ENCODE data around the gene KRT86. TPM values are rescaled to one million over a fixed set of nuclear protein-coding genes. Genes with fewer than 3 reads are reported as not detected.

The KRT86 gene
- polyA plus RNA-seq, 1 of the 3 experiments (the other 2 are of a cell fraction), result 0.56 TPM

GRCh38 chr12:52333321-52333720 is 58.9 kb downstream of the KRT86 start (continued):
- TF ChIP-seq ELF1 (IDR thresholded peaks at IDR 0.05) (no peak), FOXM1 (IDR thresholded peaks at IDR 0.05; ENCODE audit: low read depth) (no peak)

- H3K36me3 ChIP-seq (replicated peaks in 1 of 2; ENCODE audit: control insufficient read depth in 1 of 2, insufficient read depth in 2 of 2, low read length in 1 of 2), result no peaks in the 10 kb centered on the region
- H3K27ac ChIP-seq (ENCODE audit: low read depth in 2 of 2, low read length in 1 of 2), result no peak overlapping the region
- H3K4me2 ChIP-seq, result no peak overlapping the region
- H3K9ac ChIP-seq, result no peak overlapping the region
- no peak for DNase-seq
- no peak overlapping the region for H2AFZ ChIP-seq (ENCODE audit: low read depth)
- ChIA-PET POLR2A (no interaction called here), CTCF (interaction anchor here (0.6 to 5.4 kb wide), 7 partner anchors 12 to 647 kb away, joined by 3 to 25 read pairs (median 3); no protein-coding TSS in a partner anchor)
- 0 out of 2 replicates have a peak, but pooled peaks cover 8% of the 10 kb centered on the region for H3K9me3 ChIP-seq
- TF ChIP-seq NRF1 (IDR thresholded peaks at IDR 0.05; ENCODE audit: low read depth, low read length) (no peak), MEF2A (IDR thresholded peaks at IDR 0.05; ENCODE audit: borderline replicate concordance, low read depth) (no peak), IRF3 (IDR thresholded peaks at IDR 0.05; ENCODE audit: low read depth, low read length) (no peak), ZBTB33 (IDR thresholded peaks at IDR 0.05; ENCODE audit: borderline replicate concordance, low read depth) (no peak), MXI1 (IDR thresholded peaks at IDR 0.05; ENCODE audit: low read depth, low read length) (no peak), EP300 (IDR thresholded peaks at IDR 0.05; ENCODE audit: borderline replicate concordance in 1 of 2, low read depth in 1 of 2, low read length in 1 of 2) (peak in 1 of 2 experiments; percentile 22; a peak in 1 of 4 replicates), TCF12 (IDR thresholded peaks at IDR 0.05) (no peak), USF2 (IDR thresholded peaks at IDR 0.05; ENCODE audit: borderline replicate concordance, low read depth, low read length) (no peak)
- no peaks in the 10 kb centered on the region for H3K79me2 ChIP-seq (ENCODE audit: insufficient read depth)
- peaks cover 3% of the 10 kb centered on the region for H3K27me3 ChIP-seq (ENCODE audit: insufficient read depth)
- peaks cover 0 to 18% of the 10 kb centered on the region in 2 experiments; a peak in 2 of 4 replicates for H3K4me1 ChIP-seq (ENCODE audit: control insufficient read depth in 1 of 2, insufficient read depth in 2 of 2, low read depth in 1 of 2, low read length in 1 of 2)
- peaks cover 7% of the 10 kb centered on the region for H3F3A ChIP-seq (replicated peaks; ENCODE audit: insufficient read depth)
- no peaks in the 10 kb centered on the region for H3K9me2 ChIP-seq
- 37% methylated on average over 3 of the region's 3 CpGs for WGBS (ENCODE audit: low lambda C conversion rate)
- H4K20me1 ChIP-seq (ENCODE audit: insufficient read depth), result no peaks in the 10 kb centered on the region
- H3K4me3 ChIP-seq (ENCODE audit: low read depth in 2 of 2, low read length in 1 of 2), result no peak overlapping the region
Measured at GRCh38 chr12:52334185-52334584, 59.7 kb downstream of the KRT86 start.
